WERI-Rb-1 (cell line): ENCODE measurements around the gene SH3RF1.

Experiments
- DNase-seq: peaks from one replicate; pipeline ENCODE4 v3.0.0-alpha.2; 2020
- H3K27ac ChIP-seq: fragments of 250-450 bp; sonication (Bioruptor Pico); 2 replicates; pipeline ENCODE4 v1.5.1; 2020; ENCODE audit warnings: mild to moderate bottlenecking, moderate library complexity
- H3K27me3 ChIP-seq: fragments of 250-450 bp; sonication (Bioruptor Pico); 2 replicates; pipeline ENCODE4 v1.5.1; 2021; ENCODE audit warnings: mild to moderate bottlenecking, low read depth, moderate library complexity; ENCODE audit not compliant: insufficient read depth, severe bottlenecking
- H3K36me3 ChIP-seq: fragments of 250-450 bp; sonication (Bioruptor Pico); 2 replicates; pipeline ENCODE4 v1.5.1; 2020; ENCODE audit warnings: mild to moderate bottlenecking, moderate library complexity
- H3K4me3 ChIP-seq: 2 replicates; pipeline ENCODE4 v1.5.1; 2011; ENCODE audit warnings: low read depth, mild to moderate bottlenecking, control low read depth, low read length
- H3K9me3 ChIP-seq: fragments of 250-450 bp; sonication (Bioruptor Pico); 2 replicates; pipeline ENCODE4 v1.5.1; 2021; ENCODE audit warnings: mild to moderate bottlenecking, moderate library complexity; ENCODE audit not compliant: severe bottlenecking
- TF ChIP-seq, protein P1 (sequence below): IDR thresholded peaks from 2 replicates; pipeline ENCODE4 v1.5.1; 2011; ENCODE audit warnings: low read depth, mild to moderate bottlenecking, control low read depth, inconsistent platforms, low read length

Gene SH3RF1

DNA sequence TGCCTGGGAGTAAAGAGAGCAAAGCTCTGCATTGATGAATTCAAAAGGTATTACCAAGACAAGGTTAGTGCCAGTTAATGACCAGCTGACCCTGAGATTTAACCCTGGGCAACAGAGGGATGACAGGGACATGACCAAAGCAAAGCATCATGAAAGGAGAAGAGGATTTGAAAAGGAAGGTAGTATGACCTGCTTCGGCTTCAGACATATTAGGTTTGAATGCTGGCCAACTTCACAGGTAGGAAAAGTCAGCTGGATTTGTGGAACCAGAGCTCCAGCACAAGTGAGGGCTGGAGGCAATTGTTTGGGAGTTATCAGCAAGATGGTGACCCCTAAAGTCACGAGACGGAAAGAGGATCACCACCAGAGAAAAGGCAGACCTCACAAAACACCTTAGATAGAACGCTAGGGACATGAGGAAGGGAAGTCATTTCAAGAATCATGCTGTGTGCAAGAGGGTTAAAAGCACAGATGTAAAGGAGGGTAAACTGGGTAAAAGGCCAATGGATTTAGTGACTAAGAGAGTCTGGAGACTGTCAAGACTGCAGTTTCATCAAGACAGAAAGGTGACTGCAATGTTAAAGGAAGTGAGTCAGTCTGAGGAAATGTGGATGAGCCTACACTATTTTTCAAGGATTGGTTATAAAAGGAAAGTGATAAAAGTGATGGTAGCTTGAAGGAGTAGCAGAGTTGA, 45.6 kb downstream of the SH3RF1 start:
- Histone ChIP-seq H3K9me3 (no peaks in the 10 kb centered on the region), H3K27me3 (no peaks in the 10 kb centered on the region), H3K27ac (no peak overlapping the region), H3K4me3 (no peak overlapping the region), H3K36me3 (no peaks in the 10 kb centered on the region)
- TF ChIP-seq, protein P1, sequence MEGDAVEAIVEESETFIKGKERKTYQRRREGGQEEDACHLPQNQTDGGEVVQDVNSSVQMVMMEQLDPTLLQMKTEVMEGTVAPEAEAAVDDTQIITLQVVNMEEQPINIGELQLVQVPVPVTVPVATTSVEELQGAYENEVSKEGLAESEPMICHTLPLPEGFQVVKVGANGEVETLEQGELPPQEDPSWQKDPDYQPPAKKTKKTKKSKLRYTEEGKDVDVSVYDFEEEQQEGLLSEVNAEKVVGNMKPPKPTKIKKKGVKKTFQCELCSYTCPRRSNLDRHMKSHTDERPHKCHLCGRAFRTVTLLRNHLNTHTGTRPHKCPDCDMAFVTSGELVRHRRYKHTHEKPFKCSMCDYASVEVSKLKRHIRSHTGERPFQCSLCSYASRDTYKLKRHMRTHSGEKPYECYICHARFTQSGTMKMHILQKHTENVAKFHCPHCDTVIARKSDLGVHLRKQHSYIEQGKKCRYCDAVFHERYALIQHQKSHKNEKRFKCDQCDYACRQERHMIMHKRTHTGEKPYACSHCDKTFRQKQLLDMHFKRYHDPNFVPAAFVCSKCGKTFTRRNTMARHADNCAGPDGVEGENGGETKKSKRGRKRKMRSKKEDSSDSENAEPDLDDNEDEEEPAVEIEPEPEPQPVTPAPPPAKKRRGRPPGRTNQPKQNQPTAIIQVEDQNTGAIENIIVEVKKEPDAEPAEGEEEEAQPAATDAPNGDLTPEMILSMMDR = no peak
- DNase-seq = no peak

GRCh38 chr4:169222761-169223160, 48.0 kb downstream of the SH3RF1 start:
- no peaks in the 10 kb centered on the region for H3K27me3 ChIP-seq
- TF ChIP-seq, protein P1 = no peak
- H3K9me3 ChIP-seq = no peaks in the 10 kb centered on the region
- no peaks in the 10 kb centered on the region for H3K36me3 ChIP-seq
- no peak for DNase-seq
- H3K4me3 ChIP-seq = no peak overlapping the region
- H3K27ac ChIP-seq = no peak overlapping the region

DNA sequence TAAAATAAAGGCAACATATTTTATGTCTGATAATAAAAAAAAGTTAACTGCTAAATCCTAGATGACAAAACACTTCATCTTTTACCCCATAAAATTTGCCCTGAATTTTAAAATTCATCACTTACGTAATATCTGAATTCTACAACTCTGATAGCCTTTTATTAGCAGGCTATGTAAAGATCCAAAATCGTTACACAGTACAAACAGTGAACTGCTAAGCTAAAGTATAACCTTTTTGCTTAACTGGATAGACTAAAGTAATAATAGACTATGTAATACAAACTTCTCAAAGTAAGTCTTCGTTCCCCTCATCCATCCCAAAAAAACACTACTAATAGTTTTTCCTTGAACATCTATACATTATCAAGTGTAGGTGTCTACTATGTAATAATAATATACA, 49.1 kb downstream of the SH3RF1 start:
- TF ChIP-seq, protein P1 = no peak
- no peak overlapping the region for H3K4me3 ChIP-seq
- no peak for DNase-seq
- no peaks in the 10 kb centered on the region for H3K9me3 ChIP-seq
- H3K36me3 ChIP-seq = no peaks in the 10 kb centered on the region
- no peak overlapping the region for H3K27ac ChIP-seq
- no peaks in the 10 kb centered on the region for H3K27me3 ChIP-seq

- TF ChIP-seq, protein P1 = no peak
- DNase-seq = no peak
- Histone ChIP-seq H3K9me3 (no peaks in the 10 kb centered on the region), H3K27ac (no peak overlapping the region), H3K36me3 (no peaks in the 10 kb centered on the region), H3K4me3 (no peak overlapping the region), H3K27me3 (no peaks in the 10 kb centered on the region)
Observed at GRCh38 chr4:169220854-169221411, 49.8 kb downstream of the SH3RF1 start.

GRCh38 chr4:169220447-169220846, 50.3 kb downstream of the SH3RF1 start:
- Histone ChIP-seq H3K4me3 (no peak overlapping the region), H3K36me3 (no peaks in the 10 kb centered on the region), H3K27ac (no peak overlapping the region), H3K27me3 (no peaks in the 10 kb centered on the region), H3K9me3 (no peaks in the 10 kb centered on the region)
- no peak for DNase-seq
- TF ChIP-seq, protein P1 = no peak

DNA sequence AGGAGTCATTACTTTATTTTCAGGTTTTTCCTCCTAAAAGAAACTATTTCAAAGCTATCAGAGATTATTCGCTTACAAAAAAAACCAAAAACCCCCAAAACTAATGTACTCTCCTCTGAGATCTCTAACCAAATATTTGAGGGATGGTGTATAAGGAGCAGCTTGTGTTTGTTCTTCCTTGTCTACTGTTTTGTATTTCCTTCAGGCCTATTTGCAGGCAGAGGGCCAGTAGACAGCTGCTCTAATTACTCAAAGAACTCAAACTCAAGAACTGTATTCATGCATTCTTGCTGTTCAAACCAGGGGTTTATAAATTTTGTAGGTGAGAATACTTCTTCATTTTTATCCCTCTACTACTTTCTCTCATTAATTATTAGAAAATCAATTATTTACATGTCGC, 51.3 kb downstream of the SH3RF1 start:
- Histone ChIP-seq H3K9me3 (no peaks in the 10 kb centered on the region), H3K27me3 (no peaks in the 10 kb centered on the region), H3K27ac (no peak overlapping the region), H3K4me3 (no peak overlapping the region), H3K36me3 (no peaks in the 10 kb centered on the region)
- TF ChIP-seq, protein P1 = no peak
- DNase-seq = no peak
